SW 1271 (cell line): Measurements from ENCODE around the gene CEACAM21.

Source experiments
- DNase-seq, 2 experiments: peaks; one replicate each; lab custom pipeline; 2025; lab: John Stamatoyannopoulos, UW

Gene CEACAM21

DNA sequence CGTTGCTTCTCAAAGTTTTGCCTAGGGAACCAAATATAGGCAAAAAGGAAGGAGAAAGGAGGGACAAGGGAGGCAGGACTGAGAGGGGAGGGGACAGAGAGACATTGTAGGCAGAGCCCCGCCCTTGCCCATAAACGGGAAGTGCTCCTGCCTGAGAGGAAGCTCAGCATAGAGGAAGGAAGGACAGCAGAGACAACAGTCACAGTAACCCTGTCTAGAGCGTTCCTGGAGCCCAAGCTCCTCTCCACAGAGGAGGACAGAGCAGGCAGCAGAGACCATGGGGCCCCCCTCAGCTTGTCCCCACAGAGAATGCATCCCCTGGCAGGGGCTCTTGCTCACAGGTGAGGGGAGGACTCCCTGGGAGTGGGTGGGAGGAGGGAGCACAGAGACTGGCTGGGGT is at the start of gene CEACAM21:
Gene CEACAM21, plus strand, starts transcription at position 169 of the 400 bp plus-strand sequence. Its CDS starts 109 bp downstream, at position 278.
- no peak for DNase-seq

DNA sequence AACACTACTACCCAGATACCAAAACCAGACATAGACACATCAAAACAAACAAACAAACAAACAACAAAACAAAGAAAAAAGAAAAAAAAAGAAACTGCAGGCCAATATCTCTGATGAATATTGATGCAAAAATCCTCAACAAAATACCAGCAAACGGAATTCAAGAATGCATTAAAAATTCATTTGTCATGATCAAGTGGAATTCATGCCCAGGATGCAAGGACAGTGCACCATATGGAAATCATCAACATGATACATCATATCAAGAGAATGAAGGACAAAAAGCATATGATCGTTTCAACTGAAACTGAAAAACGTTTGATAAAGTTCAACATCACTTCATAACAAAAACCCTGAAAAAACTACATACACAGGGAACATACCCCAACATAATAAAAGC is 48.9 kb upstream of the CEACAM21 start:
- no peak for DNase-seq

DNA sequence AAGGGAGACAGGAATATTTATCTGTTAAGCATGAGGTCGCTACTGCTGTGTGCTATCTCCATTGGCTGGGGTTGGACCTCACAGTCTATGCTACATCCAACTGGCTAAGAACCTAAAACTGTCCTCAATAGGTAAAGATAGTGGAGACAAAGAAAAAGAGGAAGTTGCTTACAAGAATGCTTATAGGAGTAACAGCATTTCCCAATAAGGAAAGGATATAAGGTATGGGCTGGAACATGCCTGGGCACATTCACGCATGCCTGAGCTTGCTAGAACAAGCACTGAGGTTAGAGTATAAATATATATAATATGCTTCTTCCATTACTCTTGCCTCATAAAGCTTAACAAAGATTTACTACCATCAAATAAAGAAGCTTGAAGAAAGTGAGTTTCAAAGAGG is 47.9 kb upstream of the CEACAM21 start:
- DNase-seq = no peak

DNA sequence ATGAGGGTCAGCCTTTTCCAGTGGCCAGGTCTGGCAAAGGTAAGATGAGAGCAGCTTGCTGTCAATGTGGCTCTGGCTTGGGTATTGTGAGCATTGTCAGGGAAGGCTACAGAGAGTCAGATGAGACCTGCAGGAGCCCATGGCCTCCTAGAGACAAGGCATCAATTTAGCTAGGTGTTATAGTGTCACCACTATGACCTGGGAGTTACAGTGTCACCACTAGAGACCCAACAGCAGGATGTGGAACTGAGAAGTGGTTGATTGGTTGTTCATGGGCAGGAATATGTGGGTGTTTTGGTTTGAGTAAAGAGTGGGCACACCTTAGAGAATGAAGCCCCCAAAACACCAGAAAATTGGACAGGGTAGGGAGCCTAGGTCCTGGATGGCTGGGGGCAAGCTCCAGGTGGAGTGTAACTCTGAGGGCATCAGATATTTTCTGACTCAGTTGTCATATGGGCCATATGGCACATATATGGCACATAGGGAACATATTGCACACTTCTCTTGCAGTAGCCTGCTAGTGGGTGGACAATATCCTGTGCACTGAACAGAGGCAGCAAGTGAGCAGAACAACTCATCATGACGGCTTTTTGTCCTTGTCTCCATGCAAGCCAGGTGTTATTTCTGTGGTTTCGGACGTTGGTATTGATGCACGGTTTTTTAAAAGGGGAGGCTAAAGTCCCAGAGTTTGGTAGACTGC is 46.3 kb upstream of the CEACAM21 start:
- no peak for DNase-seq

DNA sequence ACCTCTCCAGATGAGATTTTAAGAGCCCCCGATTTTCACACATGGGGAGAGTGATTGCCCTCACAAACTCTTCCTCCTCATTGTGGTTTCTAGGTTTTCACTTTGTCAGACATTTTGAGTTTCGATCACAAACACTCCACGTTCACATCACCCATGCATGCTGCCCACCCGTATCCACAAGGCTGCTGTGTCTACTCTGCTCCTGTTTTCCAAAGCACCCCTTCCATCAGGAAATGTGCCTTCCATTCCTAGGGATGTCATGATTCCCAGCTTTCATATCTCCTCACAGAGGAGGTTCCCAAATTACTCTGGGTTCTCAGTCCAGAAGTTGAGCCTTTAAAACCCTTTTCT is 45.8 kb upstream of the CEACAM21 start:
- no peak for DNase-seq

DNA sequence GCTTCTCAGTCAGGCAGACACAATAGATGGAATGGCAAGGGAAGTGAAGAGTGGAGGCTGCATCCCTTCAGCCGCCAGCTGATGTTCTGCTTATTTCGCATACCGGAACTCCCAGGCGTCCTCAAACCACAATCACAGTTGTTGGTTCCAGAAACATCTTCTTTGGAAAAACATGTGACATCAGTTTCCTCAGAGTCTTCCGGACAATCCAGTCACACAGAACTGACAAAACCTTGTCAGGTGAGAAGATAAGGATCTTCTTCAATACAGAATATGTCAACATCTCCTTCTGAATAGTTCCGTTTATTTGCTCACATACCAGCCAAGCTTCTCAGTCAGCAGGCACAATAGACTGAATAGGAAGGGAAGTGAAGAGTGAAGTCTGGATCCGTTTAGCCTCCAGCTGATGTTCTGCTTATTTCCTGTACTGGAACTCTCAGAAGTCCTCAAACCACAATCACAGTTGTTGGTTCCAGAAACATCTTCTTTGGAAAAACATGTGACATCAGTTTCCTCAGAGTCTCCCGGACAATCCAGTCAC is 45.1 kb upstream of the CEACAM21 start:
- DNase-seq = no peak

DNA sequence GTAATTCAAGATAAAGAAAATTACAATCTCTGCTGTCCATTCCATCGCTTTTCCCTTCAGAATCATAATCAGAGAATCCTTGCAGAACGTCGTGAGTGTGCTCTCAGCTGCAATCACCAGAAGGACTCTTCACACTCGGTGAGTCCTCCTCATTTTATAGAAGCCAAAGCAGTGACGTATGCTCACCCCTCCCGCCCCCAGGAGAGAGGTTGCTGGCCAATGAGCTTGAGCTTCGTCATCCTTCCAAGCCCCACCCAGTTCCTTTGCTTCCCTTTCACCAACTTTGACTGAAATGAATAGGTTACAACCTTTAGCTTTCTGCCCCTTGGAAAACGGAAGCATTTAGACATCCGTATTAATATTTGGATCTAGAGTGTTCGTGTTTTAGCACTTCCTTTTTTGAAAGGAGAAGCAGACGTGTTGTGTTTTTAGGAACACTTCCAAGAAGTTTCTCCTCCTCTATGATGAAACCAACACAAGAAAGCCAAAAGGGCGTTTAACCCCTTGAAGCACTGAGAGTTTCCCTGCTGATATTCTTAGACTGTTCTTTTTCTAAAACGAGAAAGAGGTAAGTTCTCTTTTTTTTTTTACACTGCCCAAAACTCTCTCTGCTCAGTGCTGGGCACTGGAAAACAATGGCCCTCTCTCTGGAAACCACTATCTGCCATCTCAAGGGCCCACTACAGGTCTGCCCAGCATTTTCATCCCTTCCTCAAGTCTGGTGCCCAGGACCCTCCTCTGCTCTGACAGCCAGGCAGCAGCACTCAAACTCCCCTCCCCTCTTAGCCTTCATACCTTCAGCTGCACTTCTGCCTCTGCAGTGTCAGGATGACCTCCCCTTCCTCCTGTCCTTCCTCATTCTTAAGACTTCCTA is 44.3 kb upstream of the CEACAM21 start:
- DNase-seq = no peak

DNA sequence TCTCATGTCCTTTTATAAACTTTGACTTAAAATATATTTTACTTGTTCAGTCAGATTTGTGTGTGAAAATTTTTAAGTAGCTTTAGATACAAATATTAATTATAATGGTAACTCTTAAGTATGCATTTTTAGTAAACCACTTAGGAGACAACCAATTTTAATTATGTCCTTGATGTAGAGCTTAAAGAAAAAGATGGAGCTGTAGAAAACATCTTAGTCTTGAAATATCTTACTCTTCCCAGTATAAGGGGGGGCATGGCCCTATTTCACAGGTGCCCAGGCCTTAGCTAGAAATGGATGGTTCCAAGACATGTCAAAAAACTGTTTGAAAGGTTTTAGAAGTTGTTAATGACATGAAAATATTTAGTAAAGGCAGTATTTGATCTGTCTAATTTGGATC is 43.4 kb upstream of the CEACAM21 start:
- DNase-seq = no peak

DNA sequence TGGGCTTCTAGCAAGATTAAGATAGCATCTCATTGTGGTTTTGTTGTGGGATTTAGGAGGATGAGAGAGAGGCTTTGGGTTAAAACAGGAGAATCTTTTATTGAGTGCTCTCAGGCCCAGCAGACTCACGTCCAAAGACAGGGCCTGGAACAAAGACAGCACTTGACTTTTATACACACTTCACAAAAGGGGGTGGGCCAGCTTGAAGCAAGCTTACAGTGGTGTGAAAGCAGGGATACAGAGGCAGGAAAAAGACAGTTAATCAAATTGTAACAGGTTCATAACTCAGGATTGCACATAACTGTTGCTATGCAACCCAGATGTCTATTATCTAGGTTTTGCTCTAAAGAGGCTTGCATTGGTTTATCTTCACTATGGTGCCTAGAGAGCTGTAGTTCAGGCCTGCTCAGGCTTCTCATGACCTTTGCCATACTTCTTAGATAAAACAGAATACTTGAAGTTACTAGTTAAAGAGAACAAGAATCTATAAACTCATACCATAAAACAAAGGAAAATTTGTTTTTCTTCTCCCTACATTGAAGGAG is 42.2 kb upstream of the CEACAM21 start:
- DNase-seq = no peak

DNA sequence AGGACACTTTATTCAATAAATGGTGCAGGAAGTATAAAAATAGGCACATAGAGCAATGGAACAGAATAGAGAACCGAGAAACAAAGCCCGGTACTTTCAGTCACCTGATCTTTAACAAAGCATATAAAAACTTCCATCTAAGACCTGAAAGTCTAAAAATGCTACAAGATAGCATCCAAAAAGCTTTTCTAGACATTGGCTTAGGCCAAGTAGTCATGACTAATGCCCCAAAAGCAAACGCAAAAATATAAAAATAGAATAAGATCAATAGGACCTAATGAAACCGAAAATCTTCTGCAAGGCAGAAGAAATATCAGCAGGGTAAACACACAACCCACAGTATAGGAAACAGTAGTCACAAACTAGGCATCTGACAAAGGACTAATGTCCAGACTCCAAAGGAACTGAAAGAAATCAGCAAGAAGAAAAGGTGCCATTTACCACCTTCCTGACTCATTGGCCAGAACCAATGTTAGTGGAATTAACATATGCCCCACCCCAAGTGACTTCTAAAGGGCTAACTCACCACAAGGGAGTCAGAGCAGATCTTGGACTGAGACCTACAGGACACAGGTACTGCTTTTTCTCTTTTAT is 40.8 kb upstream of the CEACAM21 start:
- DNase-seq = no peak

DNA sequence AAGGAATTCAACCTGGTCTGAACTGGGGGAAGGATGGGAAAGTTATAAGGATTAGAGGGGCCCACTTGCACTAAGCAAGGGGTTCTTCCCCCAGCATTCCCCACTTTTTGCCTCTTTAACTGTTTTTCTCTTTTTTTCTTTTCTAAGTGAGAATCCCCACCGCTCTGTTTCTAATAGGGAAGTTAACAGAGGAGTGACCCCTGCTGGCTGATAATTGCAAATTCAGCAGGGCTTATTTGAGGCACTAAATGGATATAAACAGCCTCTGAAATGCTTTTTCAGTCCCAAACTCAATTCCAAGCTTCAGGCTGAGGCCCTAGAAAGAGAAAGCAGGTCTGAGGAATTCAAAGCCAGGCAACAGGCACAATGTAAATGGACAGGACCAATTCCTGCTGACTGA is 38.2 kb upstream of the CEACAM21 start:
- no peak for DNase-seq

DNA sequence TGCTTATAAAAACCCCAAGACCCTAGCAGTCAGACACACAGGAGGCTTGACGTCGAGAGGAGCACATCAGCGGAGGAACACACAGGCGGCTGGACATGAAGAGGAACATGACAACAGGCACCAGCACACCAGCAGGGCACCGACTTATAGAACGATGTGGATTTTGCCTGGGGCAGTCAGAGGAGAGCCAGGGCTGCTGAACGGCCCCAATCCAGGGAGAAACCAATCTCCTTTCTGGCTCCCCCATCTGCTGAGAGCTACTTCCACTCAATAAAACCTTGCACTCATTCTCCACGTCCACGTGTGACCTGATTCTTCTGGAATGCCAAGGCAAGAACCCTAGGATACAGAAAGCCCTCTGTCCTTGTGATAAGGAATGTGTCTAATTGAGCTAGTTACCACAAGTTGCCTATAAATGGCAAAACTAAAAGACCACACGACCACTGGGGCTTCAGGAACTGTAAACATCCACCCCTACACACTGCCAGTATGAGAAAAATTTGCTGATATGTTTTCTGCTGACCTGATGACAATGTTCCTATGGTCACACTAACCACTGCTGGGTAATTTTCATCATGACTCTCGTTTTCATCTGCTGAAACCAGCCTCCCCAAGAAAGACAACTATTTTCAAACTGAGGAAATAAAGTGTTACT is 35.8 kb upstream of the CEACAM21 start:
- DNase-seq = no peak

DNA sequence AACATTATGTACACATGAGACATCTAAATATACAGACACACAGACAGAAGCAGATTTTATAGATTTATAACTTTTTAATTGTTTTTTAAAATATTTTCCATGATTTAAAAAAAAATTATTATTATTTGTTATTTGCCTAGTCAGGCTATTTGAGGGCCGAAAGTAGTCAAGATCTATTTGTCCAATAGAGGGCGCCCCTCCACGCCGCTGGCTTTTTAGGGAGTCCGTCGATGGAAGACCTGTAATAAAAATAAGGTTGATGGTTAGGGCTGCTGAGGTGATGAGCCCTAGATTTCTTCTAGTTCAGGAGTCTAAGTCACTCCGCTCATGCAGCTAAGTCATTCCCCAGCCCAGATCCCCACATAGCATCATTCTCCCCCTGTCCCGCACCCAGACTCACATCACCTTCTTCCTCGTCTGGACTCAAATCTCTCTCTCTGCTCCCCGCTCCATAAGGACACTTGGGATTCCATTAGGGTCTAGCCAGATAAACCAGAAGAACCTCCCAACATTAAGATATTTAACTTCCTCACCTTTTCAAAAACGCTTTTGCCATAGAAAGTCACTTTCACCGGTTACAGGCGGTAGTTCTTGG is 33.9 kb upstream of the CEACAM21 start:
- DNase-seq = no peak

DNA sequence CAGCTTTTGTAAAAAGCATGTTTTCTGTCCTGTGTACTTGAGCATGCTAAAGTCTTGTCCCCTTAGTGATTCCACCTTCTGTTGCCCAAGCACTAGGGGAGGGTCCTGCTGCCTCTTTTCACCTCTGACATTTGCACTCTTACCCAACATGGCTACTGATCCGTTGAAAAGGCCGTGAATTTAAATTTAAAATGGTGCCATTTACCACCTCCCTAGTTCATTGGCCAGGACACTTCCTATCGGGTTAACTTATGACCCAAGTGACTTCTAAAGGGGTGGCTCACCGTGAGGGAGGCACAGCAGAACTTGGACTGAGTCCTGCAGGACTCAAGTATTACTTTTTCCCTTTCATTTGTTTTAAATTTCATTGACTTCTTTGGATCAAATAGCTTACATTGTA is 33.3 kb upstream of the CEACAM21 start:
- DNase-seq = no peak

DNA sequence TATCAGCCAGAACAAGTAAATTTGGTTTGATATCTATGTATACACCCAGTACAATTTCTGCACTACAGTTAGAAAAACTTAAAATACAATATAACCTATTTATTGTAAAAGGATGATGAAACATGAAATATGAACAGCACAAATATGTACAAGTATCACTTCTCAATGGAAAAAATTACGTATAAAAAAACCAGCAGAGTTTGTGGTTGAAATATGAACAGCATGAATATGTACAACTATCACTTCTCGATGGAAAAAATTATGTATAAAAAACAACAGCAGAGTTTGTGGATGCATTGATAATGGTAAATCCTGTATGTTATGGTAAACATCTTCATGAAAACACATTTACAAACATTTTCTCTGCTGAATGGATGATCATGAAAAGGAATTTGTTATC is 32.4 kb upstream of the CEACAM21 start:
- DNase-seq = no peak

DNA sequence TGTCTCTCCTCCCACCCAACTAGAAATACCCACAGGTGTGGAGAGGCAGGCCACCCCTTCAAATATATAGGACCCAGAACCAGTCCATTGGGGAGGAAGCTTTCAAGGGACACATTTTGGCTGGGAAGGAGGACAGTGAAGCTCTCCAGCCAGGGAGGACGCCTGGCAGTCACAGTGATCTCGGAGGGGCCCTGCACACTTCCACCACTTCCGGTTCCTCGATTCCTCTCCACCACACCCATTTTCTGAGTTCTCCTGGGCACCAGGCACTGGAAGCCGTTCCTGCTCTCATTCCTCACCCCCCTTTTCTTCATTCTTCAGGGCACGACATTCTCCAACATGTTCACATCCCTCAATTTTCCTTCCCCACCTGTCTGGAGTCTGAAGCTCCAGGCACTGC is 30.4 kb upstream of the CEACAM21 start:
- DNase-seq = no peak

DNA sequence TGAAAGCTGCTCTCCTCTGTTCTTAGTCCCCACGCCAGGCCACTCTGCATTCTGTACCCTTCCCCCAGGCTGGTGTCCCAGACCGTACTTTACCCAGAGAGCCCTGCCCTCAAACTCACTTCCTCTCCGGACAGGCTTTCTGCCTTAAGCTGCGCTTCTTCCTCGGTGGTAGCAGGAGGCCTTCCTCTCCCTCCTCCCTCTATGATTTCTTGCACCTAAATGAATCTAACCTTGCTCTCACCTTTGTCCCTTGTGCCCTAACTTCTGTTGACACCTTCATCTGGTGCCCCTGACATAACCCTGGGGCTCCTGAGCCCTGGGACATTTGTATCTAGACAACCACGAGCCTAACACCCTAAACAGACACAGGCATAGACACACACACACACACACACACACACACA is 29.6 kb upstream of the CEACAM21 start:
- DNase-seq = no peak

DNA sequence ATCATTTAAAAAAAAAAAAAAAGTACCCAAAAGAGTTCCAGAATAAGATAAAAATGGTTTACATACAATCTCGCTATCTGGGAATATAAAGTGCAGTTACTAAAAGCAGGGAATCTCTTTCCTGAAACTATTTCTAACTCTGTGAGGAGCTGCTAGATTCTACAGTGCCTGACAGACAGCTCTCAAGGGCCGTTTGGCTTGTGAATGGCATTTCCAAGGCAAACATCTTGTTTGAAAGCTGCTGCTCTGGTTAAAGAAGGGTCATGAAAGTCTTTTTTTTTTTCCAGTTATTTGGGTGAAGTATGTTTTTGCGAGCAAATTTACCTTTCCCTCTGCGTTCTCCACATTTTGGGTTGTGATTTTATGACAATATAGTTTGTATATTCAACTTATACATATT is 29.0 kb upstream of the CEACAM21 start:
- no peak for DNase-seq

DNA sequence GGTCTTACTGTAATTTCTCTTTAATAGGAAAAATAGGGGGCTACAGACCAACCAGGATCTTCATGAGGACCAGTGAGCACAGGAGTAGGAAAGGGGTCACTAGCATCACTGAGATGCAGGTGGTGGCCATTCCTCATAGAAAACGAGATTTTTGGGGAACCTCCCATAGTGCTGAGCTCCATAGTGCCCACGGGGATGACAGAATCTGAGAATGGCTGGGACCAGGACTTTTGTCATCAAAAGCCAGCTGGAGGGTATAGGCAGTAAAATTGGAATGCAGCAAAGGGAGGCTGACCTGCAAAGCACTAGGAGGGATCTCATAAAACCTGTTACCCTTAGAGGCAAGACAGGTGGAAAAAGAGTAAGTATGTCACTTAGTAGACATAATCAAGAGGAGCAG is 28.4 kb upstream of the CEACAM21 start:
- no peak for DNase-seq

DNA sequence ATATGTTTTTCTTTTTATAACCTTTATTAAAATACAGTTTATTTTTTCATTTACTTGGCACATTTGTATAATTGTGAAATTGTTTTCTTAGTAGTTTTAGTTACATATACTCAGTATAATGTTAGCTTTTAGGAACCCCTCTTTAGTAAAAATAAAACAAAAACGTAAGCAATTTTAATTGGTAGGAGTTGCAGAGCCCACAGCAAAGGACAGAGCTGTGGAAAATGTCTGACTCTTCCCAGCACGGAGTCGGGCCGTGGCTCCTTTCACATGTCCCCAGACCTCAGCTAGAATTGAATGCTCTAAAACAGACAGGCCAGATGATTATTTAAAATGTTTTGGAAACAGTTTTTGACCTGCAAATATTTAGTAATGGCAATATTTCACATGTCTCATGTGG is 27.9 kb upstream of the CEACAM21 start:
- DNase-seq = no peak

DNA sequence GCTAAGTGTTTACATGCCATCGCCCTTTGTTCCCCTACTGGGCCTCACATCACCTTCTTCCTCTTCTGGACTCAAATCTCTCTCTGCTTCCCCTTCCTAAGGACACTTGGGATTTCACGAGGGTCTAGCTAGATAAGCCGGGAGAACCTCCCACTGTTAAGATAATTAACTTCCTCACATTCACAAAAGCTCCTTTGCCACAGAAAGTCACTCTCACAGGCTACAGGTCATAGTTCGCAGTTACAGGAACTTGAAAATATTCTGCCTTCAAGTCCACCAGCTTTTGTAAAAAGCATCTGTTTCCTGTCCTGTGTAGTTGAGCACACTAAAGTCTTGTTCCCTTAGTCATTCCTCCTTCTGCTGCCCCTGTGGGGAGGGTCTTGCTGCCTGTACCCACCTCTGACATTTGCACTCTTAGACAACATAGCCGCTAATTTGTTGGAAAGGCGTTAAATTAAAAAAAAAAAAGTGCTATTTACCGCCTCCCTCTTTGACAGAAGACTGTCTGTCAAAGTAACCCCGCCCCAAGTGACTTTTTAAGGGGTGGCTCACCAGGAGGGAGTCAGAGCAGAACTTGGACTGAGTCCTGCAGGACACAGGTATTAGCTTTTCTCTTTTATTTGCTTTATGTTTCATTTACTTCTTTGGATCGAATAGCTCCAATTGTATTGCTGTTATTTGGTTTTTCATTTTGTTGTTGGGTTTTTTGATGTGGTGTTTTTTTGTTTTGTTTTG is 26.8 kb upstream of the CEACAM21 start:
- DNase-seq = no peak
